Endothelial cell of umbilical vein (primary cell): ENCODE results near the gene EQTN.

Source experiments
- CTCF ChIP-seq, 2 donors: IDR thresholded peaks; 1 replicate in 1 of 2; 2 replicates in 1 of 2; pipeline ENCODE4 v1.5.1; 2011; ENCODE audit warnings: low read length in 2 of 2, mild to moderate bottlenecking in 2 of 2, moderate library complexity in 2 of 2, control low read depth in 1 of 2, inconsistent platforms in 1 of 2, low read depth in 1 of 2; ENCODE audit not compliant: insufficient read depth in 1 of 2; ENCODE audit errors: extremely low read depth in 1 of 2
- EZH2 ChIP-seq: IDR thresholded peaks from 2 replicates; pipeline ENCODE4 v1.6.1; 2012; ENCODE audit warnings: borderline replicate concordance, low read depth, mild to moderate bottlenecking, moderate library complexity, low read length, inconsistent platforms; ENCODE audit not compliant: severe bottlenecking
- FOS ChIP-seq: IDR thresholded peaks from 2 replicates; pipeline ENCODE4 v1.6.1; 2011; ENCODE audit warnings: mild to moderate bottlenecking, low read length, moderate library complexity, borderline replicate concordance; ENCODE audit not compliant: insufficient read depth
- JUN ChIP-seq: IDR thresholded peaks from 2 replicates; pipeline ENCODE4 v1.6.1; 2011; ENCODE audit warnings: borderline replicate concordance, low read depth; ENCODE audit not compliant: insufficient read length, insufficient read depth
- MAX ChIP-seq: IDR thresholded peaks from 2 replicates; pipeline ENCODE4 v1.6.1; 2011; ENCODE audit not compliant: insufficient read depth, insufficient read length
- MYC ChIP-seq: IDR thresholded peaks from one replicate; pipeline ENCODE4 v1.6.1; 2011; ENCODE audit warnings: mild to moderate bottlenecking, low read depth, low read length
- POLR2A ChIP-seq: IDR thresholded peaks from 2 replicates; pipeline ENCODE4 v1.6.1; 2012; ENCODE audit warnings: low read depth, mild to moderate bottlenecking, control low read depth, low read length
- POLR2AphosphoS5 ChIP-seq: IDR thresholded peaks from 2 replicates; pipeline ENCODE4 v1.6.1; 2012; ENCODE audit warnings: low read depth, mild to moderate bottlenecking, control low read depth, low read length, moderate library complexity; ENCODE audit not compliant: insufficient read depth

DNA sequence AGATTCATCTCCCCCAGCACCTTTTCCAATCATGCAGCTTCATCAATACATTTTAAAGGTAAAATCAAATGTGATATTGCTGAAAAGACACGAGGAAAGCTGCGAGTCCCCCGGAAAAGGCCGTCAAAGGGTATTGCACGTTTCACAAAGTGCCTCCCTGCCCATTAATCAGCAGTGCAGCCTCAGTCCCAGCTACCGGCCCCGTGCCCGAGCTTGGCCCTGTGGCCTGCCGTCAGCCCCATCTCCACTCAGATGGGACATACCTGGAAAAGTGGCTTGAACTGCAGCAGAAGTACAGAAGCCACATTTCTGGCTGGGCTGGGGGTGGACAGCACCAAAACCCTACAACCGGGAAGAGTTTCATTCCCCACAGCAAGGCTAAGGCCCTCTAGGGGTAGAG lies 39.9 kb upstream of the EQTN start:
- TF ChIP-seq CTCF (IDR thresholded peaks at IDR 0.05; ENCODE audit: extremely low read depth in 1 of 2, insufficient read depth in 1 of 2, low read depth in 1 of 2, low read length in 2 of 2) (no peak), EZH2 (no peak), JUN (no peak), POLR2A (no peak), POLR2AphosphoS5 (no peak), MAX (no peak), MYC (no peak), FOS (no peak)
